NCI-H128 (cell line): ENCODE measurements around the gene GALNTL6.
A peak's percentile ranks its signal among the peaks of the same experiment; 100 is the strongest.
"Not testable (repeated sequence)": the region's sequence is repeated elsewhere in the genome, so short reads cannot be mapped to it uniquely, and the experiment has no call there.

Experiments
- DNase-seq: peaks from one replicate; lab custom pipeline; 2025; ENCODE audit not compliant: unreplicated experiment; lab: John Stamatoyannopoulos, UW

Gene GALNTL6

GRCh38 chr4:173002830-173003561 is 1189.8 kb downstream of the GALNTL6 start:
- DNase-seq: no peak

GRCh38 chr4:173005912-173006633 is 1192.9 kb downstream of the GALNTL6 start:
- DNase-seq: peak; percentile 13

GRCh38 chr4:173008436-173008835 is 1195.2 kb downstream of the GALNTL6 start:
- DNase-seq: no peak

- DNase-seq: no peak
Observed at GRCh38 chr4:173009129-173009823, 1196.1 kb downstream of the GALNTL6 start.

GRCh38 chr4:173012608-173013007 is 1199.4 kb downstream of the GALNTL6 start:
- DNase-seq: no peak

- DNase-seq: peak; percentile 15
Observed at GRCh38 chr4:173013232-173013930, 1200.2 kb downstream of the GALNTL6 start.

GRCh38 chr4:173014113-173014558 is 1200.9 kb downstream of the GALNTL6 start:
- no peak for DNase-seq

GRCh38 chr4:173014836-173015235 is 1201.6 kb downstream of the GALNTL6 start:
- no peak for DNase-seq

- no peak for DNase-seq
Observed at GRCh38 chr4:173017802-173018201, 1204.6 kb downstream of the GALNTL6 start.

- DNase-seq: no peak
Observed at GRCh38 chr4:173018446-173018845, 1205.2 kb downstream of the GALNTL6 start.

- DNase-seq: no peak
Observed at GRCh38 chr4:173019664-173020063, 1206.5 kb downstream of the GALNTL6 start.

GRCh38 chr4:173021746-173022573 is 1208.8 kb downstream of the GALNTL6 start:
- not testable (repeated sequence) for DNase-seq

GRCh38 chr4:173024203-173024602 is 1211.0 kb downstream of the GALNTL6 start:
- no peak for DNase-seq

- DNase-seq: peak; percentile 25
Observed at GRCh38 chr4:173025131-173025530, 1211.9 kb downstream of the GALNTL6 start.

GRCh38 chr4:173037242-173037641 is 1224.0 kb downstream of the GALNTL6 start:
- no peak for DNase-seq

- DNase-seq: no peak
Observed at GRCh38 chr4:173038192-173038896, 1225.1 kb downstream of the GALNTL6 start.

GRCh38 chr4:173039617-173040577 is 1226.7 kb downstream of the GALNTL6 start:
- DNase-seq: no peak

- no peak for DNase-seq
Observed at GRCh38 chr4:173041482-173041881, 1228.3 kb downstream of the GALNTL6 start.
